Inferior parietal cortex (tissue), 1 donor: ENCODE measurements around the gene MGAT5.

Source experiments
- DNase-seq: peaks from one replicate; pipeline ENCODE4 v3.0.0-alpha.2; 2016; ENCODE audit errors: extremely low spot score

MGAT5 gene

GRCh38 chr2:134399096-134399495, 145.2 kb downstream of the MGAT5 start:
- no peak for DNase-seq

DNA sequence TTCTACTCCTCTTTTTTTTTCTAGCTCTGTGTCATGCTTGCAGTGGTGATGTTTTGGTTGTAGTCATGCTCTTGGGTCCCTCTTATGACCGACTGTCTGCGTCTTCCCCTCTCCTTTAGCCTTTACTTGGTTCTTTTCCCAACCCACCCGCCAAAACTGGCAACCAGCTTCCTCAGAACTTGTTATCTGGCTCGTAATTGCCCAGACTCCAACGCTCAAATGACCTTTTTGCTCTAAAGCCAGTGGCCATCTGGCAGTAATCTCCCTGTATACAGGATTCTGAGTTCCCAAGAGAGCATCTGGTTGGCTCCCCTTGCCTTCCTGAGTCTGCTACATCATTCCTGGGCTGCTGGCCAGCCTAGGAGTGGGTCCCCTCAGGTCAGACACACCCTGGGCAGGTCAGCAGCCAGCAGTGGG, 147.2 kb downstream of the MGAT5 start:
- DNase-seq: no peak

DNA sequence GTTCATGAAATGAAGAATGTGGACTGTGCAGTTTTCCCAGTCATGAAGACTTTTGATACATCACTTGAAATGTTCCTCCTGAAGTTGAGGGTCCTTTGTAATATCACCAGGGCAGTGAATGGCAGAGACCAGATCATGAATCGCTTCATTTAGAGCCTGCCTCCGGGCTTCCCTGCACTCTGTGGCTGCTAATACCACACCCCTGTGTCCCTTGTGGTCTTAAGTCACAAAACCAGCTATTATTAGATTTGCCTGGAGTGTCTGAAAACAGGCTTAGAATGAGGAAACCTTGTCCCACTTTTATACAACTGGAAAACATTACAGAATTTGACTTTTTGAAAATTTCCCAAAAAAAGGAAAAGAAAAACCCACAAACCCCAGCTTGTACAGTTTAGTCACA, 147.9 kb downstream of the MGAT5 start:
- no peak for DNase-seq

DNA sequence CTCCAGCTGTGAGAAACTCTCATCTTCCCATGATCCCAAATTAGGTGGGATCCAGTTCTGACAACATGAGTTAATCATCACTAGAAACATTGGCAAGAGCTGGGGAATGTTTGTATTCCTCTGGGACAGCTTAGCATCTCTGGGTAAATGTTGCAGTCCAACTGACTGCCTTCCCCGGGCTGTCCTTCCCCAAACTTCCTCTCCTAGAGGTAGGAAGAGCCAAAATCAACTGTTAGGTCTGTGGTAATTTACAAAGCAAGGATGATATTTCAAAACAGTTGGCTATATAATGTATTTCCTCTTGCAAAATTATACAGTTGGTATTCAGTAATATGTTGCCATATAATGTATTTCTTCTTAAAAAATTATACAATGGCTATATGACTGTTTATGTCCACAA, 148.5 kb downstream of the MGAT5 start:
- DNase-seq: no peak

DNA sequence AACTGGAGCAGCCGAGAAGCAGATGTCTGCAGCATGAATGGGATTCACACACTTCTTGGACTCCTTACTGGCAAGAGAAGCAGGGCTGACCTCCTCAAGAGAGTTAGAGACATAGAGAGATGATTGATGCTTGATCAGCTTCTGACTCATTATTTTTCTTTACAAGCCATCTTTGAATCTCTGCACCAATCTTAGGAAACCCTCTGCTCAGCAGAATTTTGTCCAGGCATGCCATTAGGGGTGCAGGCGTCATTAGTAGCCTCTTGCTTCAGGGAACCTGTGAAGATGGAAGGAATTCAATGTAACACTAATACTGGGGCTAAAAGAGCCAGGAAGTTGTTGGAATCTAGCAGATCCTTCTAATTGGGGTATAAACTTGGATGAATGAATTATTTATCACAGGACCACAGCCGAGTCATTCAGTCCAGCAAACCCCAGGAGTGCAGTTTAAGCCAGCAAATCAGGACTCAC, 151.8 kb downstream of the MGAT5 start:
- no peak for DNase-seq

- DNase-seq: no peak
These were observed 152.4 kb downstream of the MGAT5 start for GRCh38 chr2:134406311-134406710.

GRCh38 chr2:134406736-134407135, 152.9 kb downstream of the MGAT5 start:
- DNase-seq: no peak

- DNase-seq: no peak
These were observed 153.4 kb downstream of the MGAT5 start for GRCh38 chr2:134407154-134407890.

- DNase-seq: no peak
These were observed 154.5 kb downstream of the MGAT5 start for GRCh38 chr2:134408386-134408785.

- no peak for DNase-seq
These were observed 154.9 kb downstream of the MGAT5 start for GRCh38 chr2:134408791-134409190.

DNA sequence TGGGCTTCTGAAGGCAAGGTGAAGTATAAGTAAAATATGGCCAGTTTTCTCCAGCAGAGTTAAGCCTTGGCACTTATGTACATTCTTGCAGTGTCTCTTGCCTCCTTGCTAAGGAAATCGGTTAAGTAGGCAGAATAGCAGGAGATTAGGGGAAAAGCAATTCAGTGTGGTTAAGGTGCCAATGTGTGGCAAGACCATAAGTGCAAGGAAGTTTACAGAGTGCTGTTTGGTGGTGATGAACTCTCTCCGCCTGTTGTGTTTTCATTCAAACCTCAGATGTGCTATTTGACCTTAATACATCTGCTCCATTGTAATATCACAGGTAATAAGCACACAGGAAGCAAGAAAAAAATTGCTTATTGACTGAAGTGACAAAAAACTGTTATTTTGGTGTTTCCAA, 156.1 kb downstream of the MGAT5 start:
- no peak for DNase-seq

DNA sequence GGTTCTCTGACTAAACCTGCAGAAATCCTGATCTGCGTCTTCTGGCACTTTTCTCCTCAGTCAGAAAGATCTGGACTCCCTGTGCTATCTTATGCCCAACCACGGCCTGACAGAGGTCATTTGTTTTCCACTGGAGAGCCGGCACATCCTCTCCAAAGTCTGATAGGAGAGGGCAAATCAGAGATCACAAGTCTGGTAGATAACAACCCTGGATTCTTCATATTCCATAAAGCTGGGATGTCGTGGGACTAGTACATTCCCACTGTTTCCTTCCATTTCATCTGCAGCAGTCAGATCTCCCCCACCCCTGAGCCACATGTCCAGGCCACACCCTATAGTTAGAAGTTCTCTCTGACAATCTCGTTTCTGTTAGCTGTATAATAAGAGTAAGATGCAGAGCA, 157.0 kb downstream of the MGAT5 start:
- DNase-seq: no peak

DNA sequence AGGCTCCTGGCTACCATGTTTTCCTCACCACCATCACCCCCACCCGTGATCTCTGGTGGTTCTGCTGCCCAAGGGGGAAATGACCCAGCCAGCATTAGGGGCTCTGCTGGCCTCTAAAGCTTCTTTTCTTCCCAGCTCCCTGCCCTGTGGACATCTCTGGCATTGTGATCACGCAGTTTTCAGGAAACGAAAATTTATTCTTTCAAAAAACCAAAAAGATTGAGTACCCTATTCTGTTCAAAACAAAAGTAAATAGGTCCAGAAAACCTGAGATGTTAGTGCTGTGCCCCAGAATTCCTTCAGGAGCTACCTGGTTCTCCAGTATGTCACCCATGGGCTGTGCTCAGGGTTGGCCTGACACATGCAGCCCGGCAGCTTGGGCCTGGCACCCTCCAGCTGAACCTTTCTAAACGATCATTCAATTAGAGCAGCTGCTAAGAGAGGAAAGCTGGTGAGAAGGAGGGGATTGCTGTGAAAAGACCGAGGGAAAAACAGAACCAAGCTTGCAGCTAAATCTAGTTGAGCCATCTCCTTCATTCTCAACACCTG, 157.5 kb downstream of the MGAT5 start:
- DNase-seq: no peak

DNA sequence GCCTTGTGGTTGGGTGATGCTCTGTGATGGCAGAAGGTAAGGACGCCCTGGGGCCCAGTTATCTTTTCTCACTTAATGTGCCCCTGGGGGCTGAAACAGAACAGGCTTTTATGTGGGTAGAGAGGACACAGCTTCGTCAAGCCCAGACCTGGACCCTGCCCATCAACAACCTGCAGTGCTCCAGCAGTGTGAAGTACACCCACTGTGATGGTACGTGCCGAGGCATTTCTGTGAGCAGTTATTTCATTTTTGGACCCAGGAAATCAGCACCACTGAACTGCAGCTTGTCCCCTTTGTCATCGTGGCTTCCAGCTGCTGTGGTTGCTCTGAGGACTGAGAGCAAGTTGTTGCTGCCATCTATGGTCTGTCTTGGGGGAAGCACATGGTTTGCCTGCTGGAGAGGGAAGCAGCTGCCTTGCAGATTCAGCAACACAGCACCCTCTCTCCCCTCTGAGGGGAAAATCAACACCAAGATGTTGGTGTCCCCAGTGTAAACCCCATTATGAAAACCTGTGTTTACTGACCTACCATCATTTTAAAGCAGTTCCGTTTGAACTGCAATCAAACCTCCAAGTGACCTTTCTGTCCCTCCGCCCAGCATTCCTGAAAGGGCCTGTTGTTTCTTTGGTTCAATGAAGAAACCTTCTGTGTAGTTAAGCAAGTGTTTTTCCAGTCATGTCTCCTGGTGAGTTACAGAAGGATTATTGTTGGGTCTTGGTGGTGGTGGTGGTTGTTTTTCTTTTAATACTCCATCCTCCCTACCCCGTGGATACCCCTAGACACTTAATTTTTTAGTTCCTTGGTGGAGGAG, 158.2 kb downstream of the MGAT5 start:
- DNase-seq: peak; percentile 92

DNA sequence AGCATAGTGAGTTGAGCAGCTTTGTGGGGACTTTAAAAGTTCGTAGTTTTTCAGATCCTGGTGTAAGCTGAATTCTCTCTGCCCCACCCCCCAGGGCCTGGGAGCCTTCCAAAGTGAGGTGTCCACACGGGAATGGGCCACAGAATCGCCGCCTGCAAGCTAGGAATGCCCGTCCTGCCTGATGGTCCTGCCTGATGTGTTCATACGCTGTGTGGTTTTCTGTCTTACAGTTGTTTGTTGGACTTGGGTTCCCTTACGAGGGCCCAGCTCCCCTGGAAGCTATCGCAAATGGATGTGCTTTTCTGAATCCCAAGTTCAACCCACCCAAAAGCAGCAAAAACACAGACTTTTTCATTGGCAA, 158.7 kb downstream of the MGAT5 start:
- no peak for DNase-seq

- no peak for DNase-seq
These were observed 159.6 kb downstream of the MGAT5 start for GRCh38 chr2:134413430-134413829.

DNA sequence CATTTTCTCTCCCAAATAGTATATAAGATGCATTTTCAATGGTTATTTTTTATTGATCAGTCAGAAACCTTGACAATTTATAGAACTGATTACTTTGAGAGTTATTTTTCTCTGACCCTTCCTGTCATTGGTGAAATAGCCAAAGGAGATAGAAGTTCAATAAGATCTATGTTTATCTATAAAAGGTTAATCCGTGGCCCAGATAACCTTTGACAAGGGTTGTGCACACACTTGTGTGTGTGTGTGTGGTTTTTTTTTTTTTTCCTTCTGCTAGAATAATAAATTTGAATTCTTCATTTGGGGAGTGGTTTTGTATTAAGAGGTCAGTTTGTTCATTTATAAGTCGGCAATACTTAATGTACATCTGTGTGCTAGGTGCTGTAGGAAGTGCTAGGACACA, 160.0 kb downstream of the MGAT5 start:
- no peak for DNase-seq

DNA sequence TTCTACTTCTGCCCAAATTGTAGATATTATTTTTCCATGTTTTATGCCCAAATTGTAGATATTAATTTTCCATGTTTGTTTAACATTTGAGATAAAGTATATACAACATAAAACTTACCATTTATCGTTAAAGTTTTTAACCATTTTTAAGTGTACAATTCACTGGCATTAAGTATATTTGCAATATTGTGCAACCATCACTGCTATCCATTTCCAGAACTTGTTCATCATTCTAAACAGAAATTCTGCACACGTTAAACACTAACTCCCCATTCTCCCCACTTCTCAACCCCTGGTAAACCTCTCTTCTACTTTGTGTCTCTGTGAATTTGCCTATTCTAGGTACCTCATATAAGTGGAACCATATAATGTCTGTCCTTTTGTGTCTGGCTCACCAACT, 162.1 kb downstream of the MGAT5 start:
- no peak for DNase-seq

DNA sequence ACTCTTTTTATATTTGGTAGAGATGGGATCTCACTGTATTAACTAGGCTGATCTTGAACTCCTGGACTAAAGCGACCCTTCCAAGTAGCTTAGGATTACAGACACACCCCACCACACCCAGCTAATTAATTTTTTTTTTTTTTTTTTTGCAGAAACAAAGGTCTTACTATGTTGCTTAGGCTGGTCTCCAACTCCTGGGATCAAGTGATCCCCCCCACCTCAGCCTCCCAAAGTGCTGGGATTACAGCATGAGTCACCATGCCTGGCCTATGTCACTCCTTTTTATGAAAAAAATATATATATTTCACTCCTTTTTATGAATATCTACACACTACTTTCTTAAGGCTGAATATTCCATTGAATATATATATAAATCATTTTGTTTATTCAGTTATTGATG, 162.8 kb downstream of the MGAT5 start:
- DNase-seq: no peak

GRCh38 chr2:134417968-134418582, 164.2 kb downstream of the MGAT5 start:
- DNase-seq: no peak

DNA sequence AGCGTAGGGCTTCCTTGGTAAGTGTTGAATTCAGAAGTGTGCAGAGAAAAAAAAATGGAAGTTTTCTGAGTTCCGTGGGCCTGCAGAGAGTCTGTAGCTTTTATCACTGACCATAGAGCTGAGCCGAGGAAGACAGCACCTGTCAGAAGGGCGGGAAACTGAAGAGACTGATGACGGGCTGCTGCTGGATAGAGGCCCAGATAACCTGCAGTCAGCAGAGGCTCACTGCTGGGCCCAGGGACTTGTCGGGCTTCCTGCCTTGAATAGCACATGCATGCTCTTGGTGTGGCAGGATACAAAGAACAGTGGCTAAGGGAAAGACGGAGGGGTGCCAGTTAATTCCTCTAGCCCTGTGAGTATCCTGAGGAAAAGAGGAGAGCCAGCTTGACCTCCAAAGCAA, 166.4 kb downstream of the MGAT5 start:
- no peak for DNase-seq

DNA sequence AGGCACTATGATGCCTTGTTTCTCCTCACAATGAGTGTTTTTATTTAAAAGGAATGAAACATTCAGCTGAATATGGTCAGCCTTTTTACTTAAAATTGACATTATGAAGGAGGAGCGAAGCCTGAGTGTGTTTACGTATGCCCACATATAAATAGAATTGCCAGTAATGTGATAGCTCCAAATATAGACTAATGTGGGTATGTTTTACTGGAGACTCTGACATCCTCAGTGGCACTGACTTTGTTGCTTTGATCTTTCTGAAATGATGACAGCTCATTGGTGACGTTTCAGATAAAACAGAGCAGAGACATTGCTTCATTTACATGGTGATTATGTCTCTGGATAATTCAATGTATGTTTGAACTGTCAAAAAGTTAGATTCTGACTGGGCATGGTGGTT, 167.0 kb downstream of the MGAT5 start:
- no peak for DNase-seq
